SKM-1 (cell line): ENCODE data around the gene SCARB1.
"Not testable (repeated sequence)": the region's sequence is repeated elsewhere in the genome, so short reads cannot be mapped to it uniquely, and the experiment has no call there.

ENCODE experiments used
- DNase-seq: peaks from one replicate; lab custom pipeline; 2025; ENCODE audit not compliant: unreplicated experiment; lab: John Stamatoyannopoulos, UW

SCARB1 gene

GRCh38 chr12:124883263-124884130 lies 19.8 kb upstream of the SCARB1 start:
- DNase-seq, result no peak

- DNase-seq, result peak; percentile 32
Observed at GRCh38 chr12:124881123-124881522, 17.5 kb upstream of the SCARB1 start.

GRCh38 chr12:124880335-124880734 lies 16.7 kb upstream of the SCARB1 start:
- not testable (repeated sequence) for DNase-seq

- no peak for DNase-seq
Observed at GRCh38 chr12:124878795-124879516, 15.3 kb upstream of the SCARB1 start.

- DNase-seq, result no peak
Observed at GRCh38 chr12:124877423-124877822, 13.8 kb upstream of the SCARB1 start.

GRCh38 chr12:124876171-124876570 lies 12.5 kb upstream of the SCARB1 start:
- DNase-seq, result no peak

GRCh38 chr12:124875803-124876132 lies 12.1 kb upstream of the SCARB1 start:
- no peak for DNase-seq

- DNase-seq, result no peak
Observed at GRCh38 chr12:124874988-124875802, 11.5 kb upstream of the SCARB1 start.

GRCh38 chr12:124874188-124874587 lies 10.5 kb upstream of the SCARB1 start:
- no peak for DNase-seq

- no peak for DNase-seq
Observed at GRCh38 chr12:124872068-124872719, 8.5 kb upstream of the SCARB1 start.

- no peak for DNase-seq
Observed at GRCh38 chr12:124871297-124871696, 7.6 kb upstream of the SCARB1 start.

- DNase-seq, result no peak
Observed at GRCh38 chr12:124870515-124870914, 6.9 kb upstream of the SCARB1 start.

GRCh38 chr12:124869059-124869665 lies 5.5 kb upstream of the SCARB1 start:
- DNase-seq, result peak; percentile 49

GRCh38 chr12:124868252-124869058 lies 4.8 kb upstream of the SCARB1 start:
- no peak for DNase-seq

GRCh38 chr12:124867401-124867930 lies 3.8 kb upstream of the SCARB1 start:
- DNase-seq, result no peak

- DNase-seq, result no peak
Observed at GRCh38 chr12:124866883-124867400, 3.3 kb upstream of the SCARB1 start.

- no peak for DNase-seq
Observed at GRCh38 chr12:124866195-124866882, 2.7 kb upstream of the SCARB1 start.

GRCh38 chr12:124865728-124866127 lies 2.1 kb upstream of the SCARB1 start:
- no peak for DNase-seq

- DNase-seq, result no peak
Observed at GRCh38 chr12:124864326-124864752, 675 bp upstream of the SCARB1 start.
